ENCODE measurements around the gene NADSYN1.

NADSYN1 gene

GRCh38 chr11:71450507-71450906, 2.5 kb upstream of the NADSYN1 start:
- Histone ChIP-seq H3K9ac (peak overlapping the region in 3 of 11 experiments; percentile 80 to 89 (median 85); a peak in 2 of 22 replicates), H3K27ac (no peak overlapping the region), H3K4me3 (no peak overlapping the region), H3K27me3 (no peaks in the 10 kb centered on the region), H4K20me1 (peaks cover 12 to 23% (median 19%) of the 10 kb centered on the region in 11 experiments; a peak in 19 of 22 replicates), H3K9me3 (replicated peaks in 1 of 11) (peaks cover 10 to 15% (median 14%) of the 10 kb centered on the region in 11 experiments; a peak in 21 of 22 replicates), H3K4me2 (peak overlapping the region in 9 of 11 experiments; percentile 88 to 100 (median 99); a peak in 16 of 22 replicates), H3K36me3 (peaks cover 11 to 32% (median 26%) of the 10 kb centered on the region in 11 experiments), H3K4me1 (peaks cover 56 to 74% (median 68%) of the 10 kb centered on the region in 10 experiments)
- no peak for TF ChIP-seq Cebpa-rat (IDR thresholded peaks at IDR 0.05)

DNA sequence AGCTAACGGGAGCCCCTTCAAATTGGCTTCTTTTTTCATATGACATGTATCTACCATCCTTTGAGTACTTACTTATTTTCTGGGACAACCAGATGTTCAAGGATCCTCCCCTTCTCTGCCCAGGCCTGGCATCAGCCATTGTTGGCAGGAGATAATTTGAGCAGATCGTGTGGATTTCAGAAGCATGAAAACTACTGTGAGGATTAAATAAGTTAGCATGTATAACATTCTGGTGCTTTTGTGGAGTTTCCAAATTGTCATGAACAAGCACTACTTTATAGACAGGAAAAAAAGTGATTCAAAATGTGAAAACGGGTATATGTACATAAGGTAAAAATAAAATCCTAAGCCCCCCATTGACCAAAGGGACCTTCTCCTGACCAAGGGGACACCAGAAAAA, 2.1 kb upstream of the NADSYN1 start:
- H3K9me3 ChIP-seq (replicated peaks in 1 of 11), result peaks cover 8 to 11% (median 10%) of the 10 kb centered on the region in 11 experiments; a peak in 21 of 22 replicates
- H4K20me1 ChIP-seq, result peaks cover 16 to 28% (median 22%) of the 10 kb centered on the region in 11 experiments; a peak in 19 of 22 replicates
- peak overlapping the region in 3 of 11 experiments; percentile 69 to 77 (median 72); a peak in 2 of 22 replicates for H3K27ac ChIP-seq
- no peak for TF ChIP-seq Cebpa-rat (IDR thresholded peaks at IDR 0.05)
- no peak overlapping the region for H3K4me3 ChIP-seq
- H3K27me3 ChIP-seq, result no peaks in the 10 kb centered on the region
- peaks cover 60 to 74% (median 69%) of the 10 kb centered on the region in 10 experiments for H3K4me1 ChIP-seq
- peak overlapping the region in 10 of 11 experiments; percentile 88 to 100 (median 98); a peak in 21 of 22 replicates for H3K4me2 ChIP-seq
- peaks cover 15 to 32% (median 26%) of the 10 kb centered on the region in 11 experiments for H3K36me3 ChIP-seq
- H3K9ac ChIP-seq, result peak overlapping the region in 2 of 11 experiments; percentile 85 to 89; a peak in 1 of 22 replicates

- H3K4me3 ChIP-seq, result peak overlapping the region; percentile 82 to 96 (median 92); a peak in 18 of 20 replicates
- H3K36me3 ChIP-seq, result peaks cover 22 to 32% (median 26%) of the 10 kb centered on the region in 11 experiments
- H3K4me2 ChIP-seq, result peak overlapping the region; percentile 88 to 100 (median 98)
- TF ChIP-seq Cebpa-rat (IDR thresholded peaks at IDR 0.05), result no peak
- H3K4me1 ChIP-seq, result peaks cover 63 to 72% (median 67%) of the 10 kb centered on the region in 10 experiments
- H3K9me3 ChIP-seq (replicated peaks in 1 of 11), result peaks cover under 1 to 3% (median 2%) of the 10 kb centered on the region in 11 experiments; a peak in 14 of 22 replicates
- H3K27ac ChIP-seq, result peak overlapping the region in 10 of 11 experiments; percentile 29 to 81 (median 70); a peak in 19 of 22 replicates
- peaks cover 17 to 35% (median 28%) of the 10 kb centered on the region in 11 experiments; a peak in 19 of 22 replicates for H4K20me1 ChIP-seq
- no peaks in the 10 kb centered on the region for H3K27me3 ChIP-seq
- peak overlapping the region in 10 of 11 experiments; percentile 65 to 90 (median 88); a peak in 18 of 22 replicates for H3K9ac ChIP-seq
These were observed 1.3 kb upstream of the NADSYN1 start for GRCh38 chr11:71451596-71452198.

- peak overlapping the region; percentile 88 to 100 (median 98) for H3K4me2 ChIP-seq
- H3K9me3 ChIP-seq (replicated peaks in 1 of 11), result no peaks in the 10 kb centered on the region
- peaks cover 28 to 34% (median 30%) of the 10 kb centered on the region in 11 experiments for H3K36me3 ChIP-seq
- peak overlapping the region; percentile 65 to 90 (median 88) for H3K9ac ChIP-seq
- no peaks in the 10 kb centered on the region for H3K27me3 ChIP-seq
- H3K4me3 ChIP-seq, result peak overlapping the region; percentile 82 to 96 (median 92)
- peaks cover 20 to 43% (median 35%) of the 10 kb centered on the region in 11 experiments; a peak in 19 of 22 replicates for H4K20me1 ChIP-seq
- H3K27ac ChIP-seq, result peak overlapping the region; percentile 18 to 81 (median 69); a peak in 21 of 22 replicates
- TF ChIP-seq Cebpa-rat (IDR thresholded peaks at IDR 0.05), result peak in 2 of 11 experiments; percentile 27 to 64; a peak in 1 of 22 replicates
- H3K4me1 ChIP-seq, result peaks cover 57 to 65% (median 60%) of the 10 kb centered on the region in 10 experiments
These were observed 585 bp upstream of the NADSYN1 start for GRCh38 chr11:71452199-71453036.

DNA sequence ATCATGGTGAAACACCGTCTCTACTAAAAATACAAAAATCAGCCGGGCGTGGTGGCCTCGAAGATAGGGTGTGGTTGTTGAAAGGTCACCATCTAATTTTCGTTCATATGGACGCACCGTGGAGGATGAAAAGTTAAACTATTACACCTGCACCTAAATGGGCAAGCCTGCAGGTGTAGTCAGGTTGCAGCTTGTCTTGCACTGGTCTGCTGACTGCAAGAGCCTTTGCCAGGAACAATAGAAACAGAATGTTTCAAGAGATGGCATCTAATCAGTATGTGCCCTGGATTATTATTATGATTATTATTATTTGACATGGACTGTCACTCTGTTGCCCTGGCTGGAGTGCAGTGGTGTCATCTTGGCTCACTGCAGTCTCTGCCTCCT, 908 bp downstream of the NADSYN1 start:
- H3K9me3 ChIP-seq (replicated peaks in 1 of 11), result no peaks in the 10 kb centered on the region
- peak overlapping the region; percentile 82 to 96 (median 92) for H3K4me3 ChIP-seq
- H3K27ac ChIP-seq, result peak overlapping the region; percentile 71 to 87 (median 79); a peak in 16 of 22 replicates
- no peak for TF ChIP-seq Cebpa-rat (IDR thresholded peaks at IDR 0.05)
- peaks cover 43 to 49% (median 45%) of the 10 kb centered on the region in 11 experiments for H3K36me3 ChIP-seq
- H3K4me2 ChIP-seq, result peak overlapping the region; percentile 83 to 100 (median 95)
- peaks cover 49 to 58% (median 53%) of the 10 kb centered on the region in 10 experiments for H3K4me1 ChIP-seq
- peaks cover 22 to 58% (median 46%) of the 10 kb centered on the region in 11 experiments; a peak in 21 of 22 replicates for H4K20me1 ChIP-seq
- H3K27me3 ChIP-seq, result no peaks in the 10 kb centered on the region
- peak overlapping the region; percentile 77 to 93 (median 88) for H3K9ac ChIP-seq

- Histone ChIP-seq H4K20me1 (peaks cover 22 to 64% (median 53%) of the 10 kb centered on the region in 11 experiments; a peak in 21 of 22 replicates), H3K9ac (peak overlapping the region in 3 of 11 experiments; percentile 88 to 93 (median 89); a peak in 9 of 22 replicates), H3K9me3 (replicated peaks in 1 of 11) (no peaks in the 10 kb centered on the region), H3K4me1 (peaks cover 42 to 51% (median 46%) of the 10 kb centered on the region in 10 experiments), H3K4me3 (peak overlapping the region in 7 of 10 experiments; percentile 85 to 96 (median 91); a peak in 11 of 20 replicates), H3K4me2 (peak overlapping the region; percentile 83 to 100 (median 95)), H3K36me3 (peaks cover 50 to 56% (median 52%) of the 10 kb centered on the region in 11 experiments), H3K27ac (no peak overlapping the region), H3K27me3 (no peaks in the 10 kb centered on the region)
- TF ChIP-seq Cebpa-rat (IDR thresholded peaks at IDR 0.05), result no peak
These were observed 1.6 kb downstream of the NADSYN1 start for GRCh38 chr11:71454470-71455113.

GRCh38 chr11:71456294-71456693, 3.3 kb downstream of the NADSYN1 start:
- Histone ChIP-seq H3K36me3 (peaks cover 67 to 73% (median 69%) of the 10 kb centered on the region in 11 experiments), H3K4me2 (no peak overlapping the region), H3K27me3 (no peaks in the 10 kb centered on the region), H3K27ac (no peak overlapping the region; a peak in 1 of 22 replicates), H3K9ac (peak overlapping the region in 2 of 11 experiments; percentile 20 to 25; a peak in 3 of 22 replicates), H3K9me3 (replicated peaks in 1 of 11) (no peaks in the 10 kb centered on the region), H4K20me1 (peaks cover 22 to 81% (median 62%) of the 10 kb centered on the region in 11 experiments; a peak in 21 of 22 replicates), H3K4me3 (no peak overlapping the region), H3K4me1 (peaks cover 28 to 38% (median 31%) of the 10 kb centered on the region in 10 experiments)
- no peak for TF ChIP-seq Cebpa-rat (IDR thresholded peaks at IDR 0.05)

GRCh38 chr11:71456831-71457230, 3.8 kb downstream of the NADSYN1 start:
- peaks cover 22 to 83% (median 62%) of the 10 kb centered on the region in 11 experiments; a peak in 21 of 22 replicates for H4K20me1 ChIP-seq
- H3K4me2 ChIP-seq, result no peak overlapping the region
- H3K4me3 ChIP-seq, result no peak overlapping the region
- peaks cover 72 to 78% (median 74%) of the 10 kb centered on the region in 11 experiments for H3K36me3 ChIP-seq
- peaks cover 22 to 32% (median 25%) of the 10 kb centered on the region in 10 experiments for H3K4me1 ChIP-seq
- TF ChIP-seq Cebpa-rat (IDR thresholded peaks at IDR 0.05), result no peak
- no peaks in the 10 kb centered on the region for H3K9me3 ChIP-seq (replicated peaks in 1 of 11)
- H3K27ac ChIP-seq, result no peak overlapping the region
- H3K9ac ChIP-seq, result peak overlapping the region in 2 of 11 experiments; percentile 20 to 25; a peak in 2 of 22 replicates
- no peaks in the 10 kb centered on the region for H3K27me3 ChIP-seq
